Measurements from ENCODE around the gene TIMMDC1. TPM values are rescaled to one million over a fixed set of nuclear protein-coding genes. Genes with fewer than 3 reads are reported as not detected.
A peak's percentile ranks its signal among the peaks of the same experiment; 100 is the strongest.

The TIMMDC1 gene
- total RNA-seq, 1 experiment from 2014 or later = 96.7 TPM

- Histone ChIP-seq H3K4me3 (ENCODE audit: low read depth, low read length, poor library complexity, severe bottlenecking) (peak overlapping the region; percentile 92), H3K9me3 (ENCODE audit: low read depth, low read length, poor library complexity, severe bottlenecking) (no peaks in the 10 kb centered on the region), H3K4me1 (ENCODE audit: insufficient read depth, low read length, poor library complexity, severe bottlenecking) (peaks cover 11% of the 10 kb centered on the region), H3K27me3 (replicated peaks; ENCODE audit: insufficient read depth, low read depth, low read length, poor library complexity) (no peaks in the 10 kb centered on the region), H3K27ac (ENCODE audit: low read depth, low read length, poor library complexity, severe bottlenecking) (peak overlapping the region; percentile 95), H3K36me3 (ENCODE audit: insufficient read depth, low read length, poor library complexity, severe bottlenecking) (no peaks in the 10 kb centered on the region)
- TF ChIP-seq EZH2 (IDR thresholded peaks at IDR 0.05; ENCODE audit: borderline replicate concordance, low read depth, low read length, poor library complexity, severe bottlenecking) = no peak
- TF ChIP-seq CTCF (conservative IDR thresholded peaks at IDR 0.05; ENCODE audit: low read depth, low read length) = no peak
- peak; percentile 5 for DNase-seq (ENCODE audit: low spot score)
- POLR2A ChIA-PET (ENCODE audit: low non-redundant PET) = no interaction called here
- intact Hi-C loops (cut with micrococcal nuclease; ENCODE audit: unreplicated experiment) = no loop called here
- CTCF ChIA-PET = no interaction called here
- TSS peak; percentile 96 for BruUV-seq (replicated peaks)
Observed at GRCh38 chr3:119497820-119498185, 544 bp upstream of the TIMMDC1 start.

DNA sequence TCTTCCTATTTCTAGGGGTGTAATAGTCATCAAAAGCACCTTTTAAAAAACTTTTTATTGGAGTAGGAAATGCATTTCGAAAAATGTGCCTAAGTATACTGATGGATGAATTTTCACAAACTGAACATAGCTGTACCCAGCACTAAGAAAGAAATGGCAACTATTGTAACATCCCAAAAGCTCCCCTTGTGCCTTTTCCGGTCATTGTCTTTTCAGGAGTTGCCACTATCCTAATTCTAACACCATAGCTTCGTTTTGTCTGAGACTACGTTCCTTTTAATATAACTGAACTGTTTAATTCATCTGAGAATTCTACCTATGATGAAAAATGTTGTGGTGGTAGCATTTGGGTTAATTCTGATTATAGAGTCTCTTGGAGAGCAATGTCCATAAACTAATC is 1.9 kb downstream of the TIMMDC1 start:
- Histone ChIP-seq H3K4me3 (ENCODE audit: low read depth, low read length, poor library complexity, severe bottlenecking) (peak overlapping the region; percentile 92), H3K4me1 (ENCODE audit: insufficient read depth, low read length, poor library complexity, severe bottlenecking) (peaks cover 11% of the 10 kb centered on the region), H3K27ac (ENCODE audit: low read depth, low read length, poor library complexity, severe bottlenecking) (no peak overlapping the region), H3K27me3 (replicated peaks; ENCODE audit: insufficient read depth, low read depth, low read length, poor library complexity) (no peaks in the 10 kb centered on the region), H3K9me3 (ENCODE audit: low read depth, low read length, poor library complexity, severe bottlenecking) (no peaks in the 10 kb centered on the region), H3K36me3 (ENCODE audit: insufficient read depth, low read length, poor library complexity, severe bottlenecking) (peaks cover 9% of the 10 kb centered on the region)
- ChIA-PET POLR2A (ENCODE audit: low non-redundant PET) (no interaction called here), CTCF (no interaction called here)
- TF ChIP-seq EZH2 (IDR thresholded peaks at IDR 0.05; ENCODE audit: borderline replicate concordance, low read depth, low read length, poor library complexity, severe bottlenecking) = no peak
- TF ChIP-seq CTCF (conservative IDR thresholded peaks at IDR 0.05; ENCODE audit: low read depth, low read length) = no peak
- no TSS peak for BruUV-seq (replicated peaks)
- intact Hi-C loops (cut with micrococcal nuclease; ENCODE audit: unreplicated experiment) = no loop called here
- DNase-seq (ENCODE audit: low spot score) = no peak

DNA sequence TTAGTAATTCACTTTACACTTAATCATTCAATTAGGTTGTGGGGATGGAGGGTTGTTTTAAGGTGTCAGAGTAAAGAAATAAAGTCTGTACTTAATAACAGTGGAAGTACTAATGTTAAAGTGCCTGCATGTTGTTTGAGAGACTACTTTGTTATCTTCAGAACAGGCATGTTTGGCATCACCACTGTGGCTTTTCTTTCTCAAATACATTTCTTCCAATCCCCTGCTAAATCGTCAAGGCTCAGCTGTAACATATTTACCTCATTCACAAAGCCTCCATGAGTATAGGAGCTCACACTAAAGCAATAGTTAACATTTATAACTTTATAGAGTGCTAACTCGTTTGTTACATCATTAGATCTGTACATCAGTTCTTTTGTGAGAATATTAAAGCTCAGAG is 2.6 kb downstream of the TIMMDC1 start:
- BruUV-seq (replicated peaks) = no TSS peak
- POLR2A ChIA-PET (ENCODE audit: low non-redundant PET) = interaction anchor here (0.7 kb wide), 1 partner anchor 12 kb away, joined by 9 read pairs; no protein-coding TSS in a partner anchor
- Histone ChIP-seq H3K27ac (ENCODE audit: low read depth, low read length, poor library complexity, severe bottlenecking) (no peak overlapping the region), H3K36me3 (ENCODE audit: insufficient read depth, low read length, poor library complexity, severe bottlenecking) (peaks cover 13% of the 10 kb centered on the region), H3K4me3 (ENCODE audit: low read depth, low read length, poor library complexity, severe bottlenecking) (no peak overlapping the region), H3K27me3 (replicated peaks; ENCODE audit: insufficient read depth, low read depth, low read length, poor library complexity) (no peaks in the 10 kb centered on the region), H3K4me1 (ENCODE audit: insufficient read depth, low read length, poor library complexity, severe bottlenecking) (peaks cover 11% of the 10 kb centered on the region), H3K9me3 (ENCODE audit: low read depth, low read length, poor library complexity, severe bottlenecking) (no peaks in the 10 kb centered on the region)
- intact Hi-C loops (cut with micrococcal nuclease; ENCODE audit: unreplicated experiment) = no loop called here
- TF ChIP-seq CTCF (conservative IDR thresholded peaks at IDR 0.05; ENCODE audit: low read depth, low read length) (no peak), EZH2 (IDR thresholded peaks at IDR 0.05; ENCODE audit: borderline replicate concordance, low read depth, low read length, poor library complexity, severe bottlenecking) (no peak)
- CTCF ChIA-PET = interaction anchor here (0.6 kb wide), 1 partner anchor 213 kb away, joined by 5 read pairs; no protein-coding TSS in a partner anchor
- DNase-seq (ENCODE audit: low spot score) = no peak

Measured in A673 (cell line).